Mucosa of descending colon (tissue), 3 donors: ENCODE measurements around the gene MAGEF1. TPM values are rescaled to one million over a fixed set of nuclear protein-coding genes. Genes with fewer than 3 reads are reported as not detected.
"Not testable (repeated sequence)": the region's sequence is repeated elsewhere in the genome, so short reads cannot be mapped to it uniquely, and the experiment has no call there.

ENCODE experiments used
- ATAC-seq: fragments of 200-7000 bp; cut with Tn5 transposase; one replicate; pipeline ENCODE4 v1.9.1; 2020; ENCODE audit warnings: mild to moderate bottlenecking, moderate library complexity
- DNase-seq, 3 donors: peaks; one replicate each; pipeline ENCODE4 v3.0.0-alpha.2; 2020
- H3K36me3 ChIP-seq: fragments of 200-600 bp; one replicate; pipeline ENCODE4 v1.8.0; 2021; ENCODE audit warnings: low read depth, mild to moderate bottlenecking
- H3K4me1 ChIP-seq: fragments of 200-600 bp; one replicate; pipeline ENCODE4 v1.8.0; 2021; ENCODE audit warnings: low read depth, mild to moderate bottlenecking
- H3K4me3 ChIP-seq: fragments of 200-600 bp; one replicate; pipeline ENCODE4 v1.8.0; 2021; ENCODE audit warnings: mild to moderate bottlenecking
- H3K9me3 ChIP-seq: fragments of 200-600 bp; one replicate; pipeline ENCODE4 v1.8.0; 2021; ENCODE audit warnings: mild to moderate bottlenecking
- intact Hi-C, 2 donors: fragments of 100-400 bp; cut with DNase I in 1 of 2; cut with micrococcal nuclease in 1 of 2; formaldehyde crosslinking; loops; one replicate each; pipeline versions ENCODE4 v1.11.0 to v1.11.1; 2022; cut with DNase I, micrococcal nuclease
- total RNA-seq, 3 donors: library from RNA; stranded (reverse); fragmentation: NEBNext Ultra II Directional in 2 of 3; extraction: Animal tissue kit (Norgen Biotek cat#: 25700) in 2 of 3; gene quantifications; one replicate each; pipeline versions ENCODE4 v1.2.1 to v1.2.4, GENCODE V29; 2021 to 2023
- TF ChIP-seq, protein P1 (sequence below): fragments of 200-600 bp; IDR thresholded peaks from one replicate; pipeline ENCODE4 v1.8.0; 2022; ENCODE audit warnings: antibody characterized with exemption, mild to moderate bottlenecking
- donor health status: DM: no; HTN: no; CAD: no; lungs with moderate emphysema.
- donor health status: DM: no; HTN: no; CAD: no.
- donor health status: DM: no; HTN: yes; CAD: no.

Gene MAGEF1
- total RNA-seq, 3 donors from 2014 or later, result 17.3 to 30.2 (median 24.4) TPM

DNA sequence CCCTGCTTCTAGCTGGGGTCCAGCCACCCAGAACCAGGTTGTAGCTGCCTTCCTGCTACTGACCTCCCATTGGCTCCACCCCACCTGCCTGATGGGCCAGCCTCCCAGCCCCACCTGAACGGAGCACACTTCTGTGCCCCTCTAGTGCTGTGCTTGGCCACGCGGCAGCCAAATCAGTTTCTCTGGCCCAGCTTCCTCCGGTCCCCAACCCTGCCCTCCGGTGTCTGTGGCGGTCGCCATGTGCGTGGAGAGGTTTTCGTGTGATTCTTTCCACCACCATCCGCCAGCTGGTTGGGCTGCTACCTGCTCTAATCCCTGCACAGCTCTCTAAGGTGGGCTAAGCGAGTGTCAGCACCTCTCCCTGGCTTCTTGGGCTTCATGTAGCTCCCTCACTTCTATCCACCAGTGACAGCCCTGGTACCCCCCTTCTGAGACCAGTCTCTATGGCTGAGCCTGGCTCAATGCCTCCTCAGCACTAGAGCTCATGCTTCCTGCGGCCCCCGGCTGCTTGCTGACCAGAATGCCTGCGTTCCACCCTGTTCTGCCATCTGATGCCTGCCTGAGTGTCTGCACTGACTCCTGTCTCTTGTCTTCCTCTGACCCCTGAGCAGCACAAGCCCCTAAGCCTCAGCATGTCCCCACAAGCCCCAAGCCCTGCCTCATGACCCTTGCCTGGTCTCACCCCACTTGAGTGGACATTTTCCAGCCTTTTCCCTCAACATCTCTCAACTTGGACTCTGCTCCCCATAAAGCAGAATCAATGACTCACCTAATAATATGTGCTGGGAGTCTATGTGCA lies 23.2 kb upstream of the MAGEF1 start:
- DNase-seq, result no peak
- no peaks in the 10 kb centered on the region for H3K9me3 ChIP-seq
- TF ChIP-seq, protein P1, sequence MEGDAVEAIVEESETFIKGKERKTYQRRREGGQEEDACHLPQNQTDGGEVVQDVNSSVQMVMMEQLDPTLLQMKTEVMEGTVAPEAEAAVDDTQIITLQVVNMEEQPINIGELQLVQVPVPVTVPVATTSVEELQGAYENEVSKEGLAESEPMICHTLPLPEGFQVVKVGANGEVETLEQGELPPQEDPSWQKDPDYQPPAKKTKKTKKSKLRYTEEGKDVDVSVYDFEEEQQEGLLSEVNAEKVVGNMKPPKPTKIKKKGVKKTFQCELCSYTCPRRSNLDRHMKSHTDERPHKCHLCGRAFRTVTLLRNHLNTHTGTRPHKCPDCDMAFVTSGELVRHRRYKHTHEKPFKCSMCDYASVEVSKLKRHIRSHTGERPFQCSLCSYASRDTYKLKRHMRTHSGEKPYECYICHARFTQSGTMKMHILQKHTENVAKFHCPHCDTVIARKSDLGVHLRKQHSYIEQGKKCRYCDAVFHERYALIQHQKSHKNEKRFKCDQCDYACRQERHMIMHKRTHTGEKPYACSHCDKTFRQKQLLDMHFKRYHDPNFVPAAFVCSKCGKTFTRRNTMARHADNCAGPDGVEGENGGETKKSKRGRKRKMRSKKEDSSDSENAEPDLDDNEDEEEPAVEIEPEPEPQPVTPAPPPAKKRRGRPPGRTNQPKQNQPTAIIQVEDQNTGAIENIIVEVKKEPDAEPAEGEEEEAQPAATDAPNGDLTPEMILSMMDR, result no peak
- no peak overlapping the region for H3K4me3 ChIP-seq
- ATAC-seq, result no peak
- intact Hi-C loops, result no loop called here
- no peaks in the 10 kb centered on the region for H3K4me1 ChIP-seq
- H3K36me3 ChIP-seq, result no peaks in the 10 kb centered on the region

DNA sequence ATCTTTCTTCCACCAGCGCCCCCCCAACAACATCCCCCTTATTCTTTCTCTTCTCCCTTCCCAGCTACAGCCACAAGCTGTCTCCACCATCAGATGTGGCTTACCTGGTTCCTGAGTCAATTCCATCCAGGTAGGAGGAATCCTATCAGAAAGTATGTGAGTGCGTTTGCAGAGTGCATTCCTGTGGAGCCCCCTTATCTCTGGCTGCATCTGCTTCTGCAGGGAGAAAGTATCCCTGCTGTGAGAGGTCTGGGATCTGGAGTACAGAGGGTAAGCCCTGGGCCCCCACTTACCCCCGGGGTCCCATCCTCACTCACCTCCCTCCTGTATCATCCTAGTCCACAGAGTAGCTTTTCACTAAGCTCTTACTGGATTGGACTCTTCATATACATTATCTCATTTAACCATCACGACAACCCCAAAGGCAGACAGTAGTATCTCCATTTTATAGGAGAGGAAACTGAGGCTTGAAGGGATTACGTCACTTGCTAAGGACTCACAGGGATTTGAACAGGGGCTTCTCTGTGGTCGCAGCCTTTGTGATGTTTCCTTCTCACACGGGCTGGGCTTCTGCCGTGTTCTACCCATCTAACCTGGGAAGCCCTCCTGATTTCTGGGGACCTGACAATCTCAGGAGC lies 22.2 kb upstream of the MAGEF1 start:
- DNase-seq (no peak), ATAC-seq (no peak)
- Histone ChIP-seq H3K4me1 (no peaks in the 10 kb centered on the region), H3K36me3 (no peaks in the 10 kb centered on the region), H3K4me3 (no peak overlapping the region), H3K9me3 (no peaks in the 10 kb centered on the region)
- TF ChIP-seq, protein P1, result no peak
- intact Hi-C loops, result no loop called here

DNA sequence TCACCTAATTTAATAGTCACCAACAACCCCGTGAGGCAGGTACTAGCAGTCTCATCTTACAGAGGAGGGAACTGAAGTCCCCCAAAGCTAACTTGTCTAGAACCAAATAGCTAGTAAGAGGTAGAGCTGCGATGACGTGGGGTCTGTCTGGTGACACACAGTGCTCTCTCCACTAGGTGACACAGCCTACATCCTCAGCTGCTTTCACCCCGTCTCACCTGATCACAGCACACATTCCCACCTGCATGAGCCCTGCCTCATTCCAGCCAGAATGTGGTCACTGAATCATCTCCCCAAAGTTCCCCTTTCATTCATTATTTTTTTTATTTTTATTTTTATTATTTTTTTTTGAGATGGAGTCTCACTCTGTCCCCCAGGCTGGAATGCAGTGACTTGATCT lies 21.3 kb upstream of the MAGEF1 start:
- ATAC-seq (no peak), DNase-seq (no peak)
- Histone ChIP-seq H3K4me3 (no peak overlapping the region), H3K9me3 (no peaks in the 10 kb centered on the region), H3K4me1 (no peaks in the 10 kb centered on the region), H3K36me3 (no peaks in the 10 kb centered on the region)
- TF ChIP-seq, protein P1, result no peak
- intact Hi-C loops, result no loop called here

DNA sequence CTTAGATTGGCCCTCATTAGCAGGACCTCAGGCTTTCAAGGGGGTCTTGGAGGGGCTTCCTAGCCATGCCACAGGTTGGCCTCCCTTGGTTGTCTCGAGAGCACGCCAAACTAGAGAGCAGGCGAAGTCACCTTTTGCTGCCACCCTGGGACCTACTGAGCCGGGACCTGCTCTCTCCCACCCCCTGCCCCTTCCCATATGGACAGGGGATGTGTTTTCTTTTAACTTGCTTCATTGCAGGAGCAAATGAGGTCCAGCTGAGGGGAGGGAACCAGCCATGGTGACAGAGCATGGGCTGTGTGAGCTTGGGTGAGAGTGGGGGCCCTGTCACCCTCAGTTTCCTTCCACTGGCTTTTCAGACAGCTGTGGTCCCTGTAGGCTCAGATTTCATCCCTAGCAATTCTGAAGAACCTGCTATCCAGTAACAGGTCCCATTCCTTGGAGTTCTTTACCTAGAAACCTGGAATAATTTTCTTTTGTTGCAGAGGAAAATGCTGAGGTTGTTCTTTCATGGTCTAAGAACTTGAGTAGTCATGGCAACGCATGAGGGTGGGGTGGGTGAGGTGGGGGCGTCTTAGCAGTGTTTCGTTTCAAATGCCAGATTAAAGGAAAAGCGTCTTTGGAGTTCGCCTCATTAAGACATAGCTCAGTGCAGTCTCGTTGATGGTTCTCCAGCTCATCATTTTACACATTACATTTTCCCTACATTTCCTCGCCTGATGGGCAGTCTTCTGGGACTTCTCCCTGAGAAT lies 20.1 kb upstream of the MAGEF1 start:
- TF ChIP-seq, protein P1, result no peak
- Histone ChIP-seq H3K4me1 (no peaks in the 10 kb centered on the region), H3K9me3 (no peaks in the 10 kb centered on the region), H3K36me3 (no peaks in the 10 kb centered on the region), H3K4me3 (no peak overlapping the region)
- DNase-seq (no peak), ATAC-seq (no peak)
- intact Hi-C loops, result no loop called here

DNA sequence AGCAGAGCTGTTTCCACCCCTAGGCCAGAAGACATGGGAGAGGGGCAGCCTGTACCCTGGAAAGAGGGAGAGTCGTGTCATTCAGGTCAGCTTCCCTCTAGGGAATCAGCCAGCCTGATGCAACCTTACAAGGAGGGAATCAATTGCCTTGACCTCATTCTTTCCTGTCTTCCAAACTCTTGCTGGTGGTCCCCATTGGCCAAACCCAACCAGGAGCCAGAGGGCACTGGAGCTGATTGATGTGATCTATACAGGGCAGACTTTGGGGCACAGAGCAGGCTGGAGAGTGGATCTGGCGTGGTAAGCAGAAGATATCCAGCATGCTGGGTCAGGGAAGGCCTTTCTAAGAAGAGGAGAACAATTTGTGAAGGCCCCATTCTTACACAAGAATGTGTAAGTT lies 19.1 kb upstream of the MAGEF1 start:
- DNase-seq (no peak), ATAC-seq (no peak)
- no peaks in the 10 kb centered on the region for H3K9me3 ChIP-seq
- H3K4me1 ChIP-seq, result no peaks in the 10 kb centered on the region
- no peaks in the 10 kb centered on the region for H3K36me3 ChIP-seq
- intact Hi-C loops, result no loop called here
- H3K4me3 ChIP-seq, result no peak overlapping the region
- TF ChIP-seq, protein P1, result no peak

DNA sequence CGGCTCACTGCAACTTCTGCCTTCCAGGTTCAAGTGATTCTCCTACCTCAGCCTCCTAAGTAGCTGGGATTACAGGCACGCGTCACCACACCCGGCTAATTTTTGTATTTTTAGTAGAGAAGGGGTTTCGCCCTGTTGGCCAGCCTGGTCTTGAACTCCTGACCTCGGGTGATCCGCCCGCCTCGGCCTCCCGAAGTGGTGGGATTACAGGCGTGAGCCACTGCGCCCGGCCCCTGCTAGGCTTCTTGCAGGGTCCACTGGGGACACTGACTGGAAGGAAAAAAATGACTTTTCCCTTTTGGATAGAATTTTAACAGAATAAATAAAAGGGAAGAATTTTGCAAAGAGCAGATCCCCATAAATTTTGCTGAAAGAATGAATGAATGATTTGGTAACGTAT lies 17.3 kb upstream of the MAGEF1 start:
- ATAC-seq, H3K9me3 ChIP-seq, H3K4me3 ChIP-seq, H3K4me1 ChIP-seq, DNase-seq, intact Hi-C loops, H3K36me3 ChIP-seq: not testable (repeated sequence)
